Body of pancreas (tissue), 4 donors: Measurements from ENCODE around the gene GCNT1.

Experiments
- POLR2A ChIP-seq, 3 donors: fragments of 450-650 bp; IDR thresholded peaks; one replicate each; pipeline ENCODE4 v1.6.1; 2016; ENCODE audit warnings: antibody characterized with exemption in 3 of 3, mild to moderate bottlenecking in 2 of 3
- TF ChIP-seq, protein P1 (sequence below), 7 experiments: fragments of 450-650 bp in 4 of 7; fragments of 200-600 bp in 3 of 7; sonication (generic) in 3 of 7; IDR thresholded peaks; one replicate each; pipeline ENCODE4 v1.5.1; 2016 to 2019; ENCODE audit warnings: antibody characterized with exemption in 7 of 7

DNA sequence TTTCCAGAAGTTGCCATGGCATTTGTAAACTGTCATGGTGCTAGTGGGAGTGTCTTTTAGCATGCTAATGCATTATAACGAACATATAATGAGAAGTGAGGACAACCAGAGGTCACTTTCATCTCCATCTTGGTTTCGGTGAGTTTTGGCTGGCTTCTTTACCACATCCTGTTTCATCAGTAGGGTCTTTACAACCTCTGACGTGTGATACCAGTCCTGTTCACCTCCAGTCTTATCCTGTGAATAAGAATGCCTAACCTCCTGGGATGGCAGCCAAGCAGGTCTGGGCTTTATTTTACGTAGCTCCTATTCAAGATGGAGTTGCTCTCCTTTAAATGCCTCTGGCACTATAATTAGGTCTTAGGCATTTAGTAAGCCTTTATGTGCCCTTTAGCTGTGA lies 44.3 kb upstream of the GCNT1 start:
- TF ChIP-seq, protein P1, sequence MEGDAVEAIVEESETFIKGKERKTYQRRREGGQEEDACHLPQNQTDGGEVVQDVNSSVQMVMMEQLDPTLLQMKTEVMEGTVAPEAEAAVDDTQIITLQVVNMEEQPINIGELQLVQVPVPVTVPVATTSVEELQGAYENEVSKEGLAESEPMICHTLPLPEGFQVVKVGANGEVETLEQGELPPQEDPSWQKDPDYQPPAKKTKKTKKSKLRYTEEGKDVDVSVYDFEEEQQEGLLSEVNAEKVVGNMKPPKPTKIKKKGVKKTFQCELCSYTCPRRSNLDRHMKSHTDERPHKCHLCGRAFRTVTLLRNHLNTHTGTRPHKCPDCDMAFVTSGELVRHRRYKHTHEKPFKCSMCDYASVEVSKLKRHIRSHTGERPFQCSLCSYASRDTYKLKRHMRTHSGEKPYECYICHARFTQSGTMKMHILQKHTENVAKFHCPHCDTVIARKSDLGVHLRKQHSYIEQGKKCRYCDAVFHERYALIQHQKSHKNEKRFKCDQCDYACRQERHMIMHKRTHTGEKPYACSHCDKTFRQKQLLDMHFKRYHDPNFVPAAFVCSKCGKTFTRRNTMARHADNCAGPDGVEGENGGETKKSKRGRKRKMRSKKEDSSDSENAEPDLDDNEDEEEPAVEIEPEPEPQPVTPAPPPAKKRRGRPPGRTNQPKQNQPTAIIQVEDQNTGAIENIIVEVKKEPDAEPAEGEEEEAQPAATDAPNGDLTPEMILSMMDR (IDR thresholded peaks at IDR 0.05), result no peak
- no peak for TF ChIP-seq POLR2A (IDR thresholded peaks at IDR 0.05)
